ENCODE results near the gene PRKCH. TPM values are rescaled to one million over a fixed set of nuclear protein-coding genes. Genes with fewer than 3 reads are reported as not detected.

The PRKCH gene
- total and polyA plus RNA-seq, 2 of the 13 experiments (the other 11 are each of a cell fraction or from before 2014, with no cell fraction given), result 0.48 to 1.3 TPM

DNA sequence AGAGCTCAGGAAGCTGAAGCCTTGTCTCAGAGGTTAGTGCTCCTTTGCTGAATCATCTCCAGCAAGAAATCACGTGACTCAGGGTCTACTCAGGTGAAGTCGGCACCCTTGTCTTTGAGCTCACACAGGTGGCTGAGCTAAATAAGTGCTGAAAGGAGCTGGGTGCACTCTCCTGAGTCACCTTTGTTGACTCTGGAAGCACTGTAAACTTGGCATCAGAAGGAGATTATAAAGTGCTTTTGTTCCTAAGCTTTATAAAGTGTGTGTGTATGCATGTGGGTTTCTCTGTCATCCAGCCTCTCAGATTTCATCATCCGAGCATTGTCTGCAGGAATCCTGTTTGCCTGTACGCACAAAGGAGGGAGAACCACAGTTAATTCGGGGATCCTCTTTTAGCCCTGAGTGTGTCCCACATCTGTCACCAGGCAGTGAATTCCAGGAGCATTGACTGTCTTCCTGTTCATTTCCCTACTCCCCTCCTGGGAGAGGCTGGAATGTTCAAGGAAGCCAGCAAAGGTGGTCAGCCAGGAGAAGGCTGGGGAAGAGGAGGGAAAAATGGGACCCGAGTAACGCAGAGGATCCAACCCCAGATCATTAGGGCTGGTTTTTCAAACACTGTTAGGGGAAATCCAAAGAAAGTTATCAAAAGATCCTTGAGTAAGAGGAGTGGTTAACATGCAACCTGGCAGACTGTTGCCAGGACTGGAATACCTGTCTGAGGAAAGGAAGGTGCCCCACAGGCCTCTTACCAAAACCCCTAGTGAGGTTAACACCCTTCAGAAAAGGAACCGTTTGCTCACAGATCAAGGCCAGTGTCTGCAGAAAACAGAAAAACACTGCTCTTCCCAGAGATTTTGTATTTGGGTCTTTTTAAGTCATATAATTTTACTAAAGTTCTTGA is 216.4 kb downstream of the PRKCH start (continued):
- TF ChIP-seq, protein P1, sequence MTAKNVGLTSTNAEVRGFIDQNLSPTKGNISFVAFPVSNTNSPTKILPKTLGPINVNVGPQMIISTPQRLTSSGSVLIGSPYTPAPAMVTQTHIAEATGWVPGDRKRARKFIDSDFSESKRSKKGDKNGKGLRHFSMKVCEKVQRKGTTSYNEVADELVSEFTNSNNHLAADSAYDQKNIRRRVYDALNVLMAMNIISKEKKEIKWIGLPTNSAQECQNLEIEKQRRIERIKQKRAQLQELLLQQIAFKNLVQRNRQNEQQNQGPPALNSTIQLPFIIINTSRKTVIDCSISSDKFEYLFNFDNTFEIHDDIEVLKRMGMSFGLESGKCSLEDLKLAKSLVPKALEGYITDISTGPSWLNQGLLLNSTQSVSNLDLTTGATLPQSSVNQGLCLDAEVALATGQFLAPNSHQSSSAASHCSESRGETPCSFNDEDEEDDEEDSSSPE (CRISPR knock-in tag; IDR thresholded peaks at IDR 0.05), result no peak
- no peak for TF ChIP-seq ZKSCAN1 (IDR thresholded peaks at IDR 0.05; ENCODE audit: low read length)
- peak; percentile 80; the same call in 1 of the 2 replicates for TF ChIP-seq ZNF3 (CRISPR knock-in tag; IDR thresholded peaks at IDR 0.05)
- TF ChIP-seq ZC3H4 (CRISPR knock-in tag; IDR thresholded peaks at IDR 0.05; ENCODE audit: borderline replicate concordance), result no peak; the same call in none of the 2 replicates
- TF ChIP-seq MYNN (CRISPR knock-in tag; IDR thresholded peaks at IDR 0.05; ENCODE audit: low read depth), result no peak
- TF ChIP-seq KDM3A (CRISPR knock-in tag; IDR thresholded peaks at IDR 0.05; ENCODE audit: low read depth), result no peak
- no peak for TF ChIP-seq TBP (CRISPR knock-in tag; IDR thresholded peaks at IDR 0.05)
- no peak for TF ChIP-seq LCORL (IDR thresholded peaks at IDR 0.05)
- TF ChIP-seq LCORL (CRISPR knock-in tag; IDR thresholded peaks at IDR 0.05), result peak; percentile 68; the same call in 1 of the 2 replicates
- TF ChIP-seq SYNCRIP (IDR thresholded peaks at IDR 0.05; ENCODE audit: insufficient read depth, low read depth, low read length), result no peak
- TF ChIP-seq, protein P2, sequence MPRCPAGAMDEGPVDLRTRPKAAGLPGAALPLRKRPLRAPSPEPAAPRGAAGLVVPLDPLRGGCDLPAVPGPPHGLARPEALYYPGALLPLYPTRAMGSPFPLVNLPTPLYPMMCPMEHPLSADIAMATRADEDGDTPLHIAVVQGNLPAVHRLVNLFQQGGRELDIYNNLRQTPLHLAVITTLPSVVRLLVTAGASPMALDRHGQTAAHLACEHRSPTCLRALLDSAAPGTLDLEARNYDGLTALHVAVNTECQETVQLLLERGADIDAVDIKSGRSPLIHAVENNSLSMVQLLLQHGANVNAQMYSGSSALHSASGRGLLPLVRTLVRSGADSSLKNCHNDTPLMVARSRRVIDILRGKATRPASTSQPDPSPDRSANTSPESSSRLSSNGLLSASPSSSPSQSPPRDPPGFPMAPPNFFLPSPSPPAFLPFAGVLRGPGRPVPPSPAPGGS (CRISPR knock-in tag; IDR thresholded peaks at IDR 0.05), result 0 out of 2 replicates have a peak, but pooled peaks have one; percentile 39
- 0 out of 2 replicates have a peak, but pooled peaks have one; percentile 19 for TF ChIP-seq GABPB1 (CRISPR knock-in tag; IDR thresholded peaks at IDR 0.05)
- TF ChIP-seq ZNF33B (CRISPR knock-in tag; IDR thresholded peaks at IDR 0.05), result no peak; the same call in 1 of the 2 replicates
- no peak for TF ChIP-seq MZF1 (CRISPR knock-in tag; IDR thresholded peaks at IDR 0.05; ENCODE audit: borderline replicate concordance)
- TF ChIP-seq ZNF432 (CRISPR knock-in tag; IDR thresholded peaks at IDR 0.05; ENCODE audit: borderline replicate concordance), result no peak
- TF ChIP-seq MAFG (CRISPR knock-in tag; IDR thresholded peaks at IDR 0.05), result no peak
- TF ChIP-seq, protein P3, sequence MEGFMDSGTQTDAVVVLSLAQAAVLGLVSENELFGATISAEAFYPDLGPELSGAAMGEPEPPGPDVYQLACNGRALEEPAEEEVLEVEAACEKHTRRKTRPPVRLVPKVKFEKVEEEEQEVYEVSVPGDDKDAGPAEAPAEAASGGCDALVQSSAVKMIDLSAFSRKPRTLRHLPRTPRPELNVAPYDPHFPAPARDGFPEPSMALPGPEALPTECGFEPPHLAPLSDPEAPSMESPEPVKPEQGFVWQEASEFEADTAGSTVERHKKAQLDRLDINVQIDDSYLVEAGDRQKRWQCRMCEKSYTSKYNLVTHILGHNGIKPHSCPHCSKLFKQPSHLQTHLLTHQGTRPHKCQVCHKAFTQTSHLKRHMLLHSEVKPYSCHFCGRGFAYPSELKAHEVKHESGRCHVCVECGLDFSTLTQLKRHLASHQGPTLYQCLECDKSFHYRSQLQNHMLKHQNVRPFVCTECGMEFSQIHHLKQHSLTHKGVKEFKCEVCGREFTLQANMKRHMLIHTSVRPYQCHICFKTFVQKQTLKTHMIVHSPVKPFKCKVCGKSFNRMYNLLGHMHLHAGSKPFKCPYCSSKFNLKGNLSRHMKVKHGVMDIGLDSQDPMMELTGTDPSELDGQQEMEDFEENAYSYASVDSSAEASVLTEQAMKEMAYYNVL (CRISPR knock-in tag; IDR thresholded peaks at IDR 0.05; ENCODE audit: borderline replicate concordance), result peak; percentile 48; the same call in 1 of the 2 replicates
- no peak for TF ChIP-seq PAF1 (CRISPR knock-in tag; IDR thresholded peaks at IDR 0.05)
- TF ChIP-seq, protein P4, sequence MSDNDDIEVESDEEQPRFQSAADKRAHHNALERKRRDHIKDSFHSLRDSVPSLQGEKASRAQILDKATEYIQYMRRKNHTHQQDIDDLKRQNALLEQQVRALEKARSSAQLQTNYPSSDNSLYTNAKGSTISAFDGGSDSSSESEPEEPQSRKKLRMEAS (IDR thresholded peaks at IDR 0.05), result peak; percentile 58
- no peak for TF ChIP-seq KLF13 (CRISPR knock-in tag; IDR thresholded peaks at IDR 0.05)
- peak; percentile 92; the same call in 1 of the 2 replicates for TF ChIP-seq SMAD3 (CRISPR knock-in tag; IDR thresholded peaks at IDR 0.05)
- no peak for TF ChIP-seq ZFYVE20 (CRISPR knock-in tag; IDR thresholded peaks at IDR 0.05; ENCODE audit: borderline replicate concordance, low read depth)
- TF ChIP-seq KLF6 (CRISPR knock-in tag; IDR thresholded peaks at IDR 0.05), result peak; percentile 54; the same call in 1 of the 2 replicates
- TF ChIP-seq EP300 (IDR thresholded peaks at IDR 0.05; ENCODE audit: low read depth in 2 of 2, low read length in 2 of 2), result peak; percentile 79 to 98; a peak in 3 of 4 replicates
- peak; percentile 99 for TF ChIP-seq EP300 (CRISPR knock-in tag; IDR thresholded peaks at IDR 0.05; ENCODE audit: borderline replicate concordance)
- TF ChIP-seq SRF (IDR thresholded peaks at IDR 0.05; ENCODE audit: low read depth, low read length), result no peak
- TF ChIP-seq ZNF841 (CRISPR knock-in tag; IDR thresholded peaks at IDR 0.05; ENCODE audit: borderline replicate concordance), result no peak
